ENCODE results near the gene PEX11G.

GRCh38 chr19:7505288-7505681 is 16.4 kb upstream of the PEX11G start:
- TF ChIP-seq ATF6 (CRISPR knock-in tag; IDR thresholded peaks at IDR 0.05) = no peak
- no peak for TF ChIP-seq CTCF (IDR thresholded peaks at IDR 0.05 in 2 of 3, conservative IDR thresholded peaks at IDR 0.05 in 1 of 3; ENCODE audit: insufficient read depth in 2 of 3, low read depth in 1 of 3, low read length in 3 of 3)
- TF ChIP-seq EP300 (IDR thresholded peaks at IDR 0.05; ENCODE audit: low read length) = no peak
- no peak for TF ChIP-seq HOMEZ (CRISPR knock-in tag; IDR thresholded peaks at IDR 0.05)
- no peak for TF ChIP-seq CBX8 (IDR thresholded peaks at IDR 0.05; ENCODE audit: borderline replicate concordance, extremely low read depth, low read depth, low read length, poor library complexity, severe bottlenecking)
- TF ChIP-seq POLR2A (conservative IDR thresholded peaks at IDR 0.05) = no peak

Data from K562 (cell line).